ENCODE data around the gene RET.

RET gene

DNA sequence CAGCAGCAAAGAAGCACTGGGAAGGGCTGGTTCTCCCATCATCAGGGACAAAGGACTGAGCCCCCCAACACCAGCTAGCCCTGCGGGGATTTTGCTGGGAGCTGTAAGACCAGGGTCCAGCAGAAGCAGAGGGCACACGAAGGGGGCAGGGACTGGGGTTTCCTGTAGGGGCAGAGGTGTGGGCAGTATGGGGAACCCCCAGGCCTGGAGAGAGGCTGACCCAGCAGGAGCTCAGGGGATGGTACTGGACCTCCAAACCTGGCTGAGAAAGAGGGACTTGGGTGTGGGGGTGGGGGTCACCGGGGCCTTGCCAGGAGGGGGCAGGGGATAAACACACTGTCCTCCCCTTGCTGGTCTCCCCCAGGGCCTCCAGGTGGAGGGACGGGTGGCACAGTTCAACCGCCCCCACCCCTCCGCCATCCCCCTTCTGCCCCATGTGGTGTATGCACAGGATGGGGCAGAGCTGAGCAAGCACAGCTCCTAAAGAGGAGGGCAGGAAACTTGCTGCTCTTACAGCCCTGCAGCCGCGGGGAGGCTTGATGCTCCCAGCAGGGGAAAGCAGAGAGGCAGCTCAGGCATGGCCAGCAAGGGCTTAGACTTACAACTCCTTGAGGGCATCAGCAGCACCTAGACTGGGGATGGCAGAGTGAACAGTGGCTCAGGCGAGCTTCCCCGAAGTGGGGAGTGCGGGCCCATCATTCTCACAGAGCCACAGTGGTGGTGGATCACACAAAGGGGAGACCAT is 12.4 kb upstream of the RET start:
- no peak for DNase-seq

DNA sequence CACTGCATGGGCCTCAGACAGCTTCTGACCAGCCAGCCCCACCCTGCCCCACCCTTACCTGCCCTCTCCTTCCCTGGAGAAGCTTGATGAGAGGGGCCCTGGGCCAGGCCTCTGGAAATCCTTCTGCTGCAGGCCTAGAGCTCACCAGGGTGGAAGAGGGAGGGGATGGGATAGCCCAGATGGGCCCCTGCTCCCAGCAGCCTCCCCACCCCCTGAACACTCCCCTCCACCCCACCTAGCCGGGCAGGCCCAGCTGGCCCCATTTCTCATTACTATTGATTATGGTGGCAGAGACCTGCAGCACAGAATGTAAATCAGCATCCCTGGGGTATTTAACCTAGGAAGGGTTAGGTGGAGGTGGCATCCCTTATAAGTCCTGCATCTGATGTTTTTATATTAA is 11.6 kb upstream of the RET start:
- DNase-seq, result no peak

- DNase-seq, result no peak
These were observed 11.1 kb upstream of the RET start for GRCh38 chr10:43065761-43066160.

GRCh38 chr10:43066481-43066880 is 10.4 kb upstream of the RET start:
- DNase-seq, result no peak

DNA sequence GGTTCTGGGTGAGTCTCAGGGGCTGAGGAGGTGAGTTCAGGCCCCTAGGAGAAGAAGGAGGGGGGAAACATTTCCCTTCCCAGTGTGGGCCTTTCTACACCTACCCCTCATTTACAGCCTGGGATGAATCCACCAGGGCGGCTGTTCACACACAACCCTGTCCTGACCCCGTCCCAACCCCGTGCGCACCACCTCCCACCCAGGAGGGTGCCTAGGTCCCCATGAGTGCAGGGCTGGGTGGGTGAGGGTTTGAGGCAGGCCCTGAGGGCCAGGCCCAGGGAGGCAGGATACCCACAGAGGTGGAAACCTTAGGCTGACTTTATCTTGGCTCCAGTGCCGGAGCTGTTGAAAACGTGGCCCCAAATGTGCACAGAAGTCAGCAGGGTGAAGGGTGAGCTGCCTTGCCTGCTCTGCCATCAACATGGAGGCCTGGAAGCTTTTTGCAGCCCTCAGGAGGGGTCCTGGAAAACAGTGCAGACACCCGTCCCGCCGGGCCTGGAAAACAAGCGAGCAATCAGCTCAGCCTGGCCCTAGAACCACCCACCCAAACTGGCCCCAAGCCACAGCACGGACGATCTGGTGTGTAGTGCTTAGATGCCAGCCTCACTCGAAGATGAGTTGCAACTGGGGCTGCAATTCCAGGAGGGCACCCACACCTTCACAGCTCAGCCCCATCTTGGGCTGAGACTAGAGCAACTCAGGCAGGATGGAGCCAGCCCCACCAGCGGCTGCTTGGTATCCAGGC is 9.3 kb upstream of the RET start:
- no peak for DNase-seq

GRCh38 chr10:43068136-43068395 is 8.8 kb upstream of the RET start:
- no peak for DNase-seq

DNA sequence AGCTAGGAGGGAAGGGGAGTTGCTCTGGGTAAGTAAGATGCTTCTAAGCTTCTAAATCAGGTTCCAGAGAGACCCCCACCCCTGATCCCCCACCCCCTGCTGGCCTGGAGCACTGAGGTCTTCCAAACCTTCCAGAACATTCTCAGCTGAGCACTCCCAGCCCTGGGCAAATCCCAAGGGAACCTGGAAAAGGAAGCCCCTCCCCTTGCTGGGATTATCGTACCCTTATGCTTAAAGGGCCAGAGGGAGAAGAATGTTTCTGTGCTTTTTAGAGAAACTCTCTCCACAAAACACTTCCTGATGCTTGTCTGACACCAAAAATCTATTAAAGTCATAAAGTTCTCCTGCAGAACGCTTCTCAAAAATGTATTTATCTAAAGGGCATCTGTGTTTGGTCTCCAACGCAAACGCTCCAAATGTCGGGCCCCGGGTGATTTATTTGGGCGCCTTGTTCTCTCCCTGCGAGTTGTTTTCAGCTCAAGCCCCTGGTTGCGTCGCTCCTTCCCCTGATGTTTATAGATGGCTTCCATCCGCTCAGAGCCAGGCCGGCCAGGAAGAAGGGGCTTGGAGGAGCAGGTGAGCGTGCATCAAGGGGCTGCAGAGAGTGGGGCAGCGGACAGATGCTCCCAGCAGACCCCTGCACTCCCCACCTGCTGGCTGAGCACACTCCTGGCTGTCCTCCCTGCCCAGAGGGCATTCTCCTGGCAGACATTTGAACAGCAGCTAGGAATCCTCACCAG is 8.2 kb upstream of the RET start:
- no peak for DNase-seq

DNA sequence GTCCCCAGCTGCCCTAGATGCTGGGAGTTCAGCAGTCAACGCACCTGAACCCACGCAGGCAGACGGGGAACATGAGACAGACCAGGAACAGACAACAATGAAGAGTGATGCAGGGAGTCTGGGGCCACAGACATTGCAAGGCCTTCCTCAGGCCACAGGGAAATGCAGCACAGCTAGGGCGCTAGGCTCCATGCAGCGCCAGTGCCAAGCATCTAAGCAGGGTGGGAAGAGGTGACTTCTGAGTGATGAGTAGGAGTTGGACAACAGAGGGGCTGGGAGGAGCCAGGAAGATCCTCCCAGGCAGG is 7.7 kb upstream of the RET start:
- no peak for DNase-seq

DNA sequence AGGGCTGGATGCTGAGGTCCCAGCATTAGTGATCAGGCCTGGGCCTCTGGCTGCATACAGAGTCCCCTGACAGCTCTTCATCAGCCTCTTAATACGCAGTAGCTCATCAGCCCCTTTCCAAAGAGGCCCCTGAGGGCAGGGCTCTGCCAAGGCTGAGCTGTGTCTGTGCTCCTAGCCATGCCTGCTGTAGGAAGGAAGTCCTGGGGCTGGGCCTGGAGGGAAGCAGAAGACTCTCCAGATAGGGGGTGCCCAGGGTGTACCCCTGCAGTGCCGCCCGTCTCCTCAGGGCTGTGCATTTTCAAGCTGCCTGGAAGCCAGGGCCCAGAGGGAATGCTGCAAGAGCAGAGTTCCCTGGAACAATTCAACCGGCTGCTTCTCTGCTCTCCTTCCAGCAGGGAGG is 7.3 kb upstream of the RET start:
- no peak for DNase-seq

GRCh38 chr10:43070121-43071085 is 6.5 kb upstream of the RET start:
- DNase-seq, result no peak

GRCh38 chr10:43071865-43072650 is 4.8 kb upstream of the RET start:
- DNase-seq, result no peak

DNA sequence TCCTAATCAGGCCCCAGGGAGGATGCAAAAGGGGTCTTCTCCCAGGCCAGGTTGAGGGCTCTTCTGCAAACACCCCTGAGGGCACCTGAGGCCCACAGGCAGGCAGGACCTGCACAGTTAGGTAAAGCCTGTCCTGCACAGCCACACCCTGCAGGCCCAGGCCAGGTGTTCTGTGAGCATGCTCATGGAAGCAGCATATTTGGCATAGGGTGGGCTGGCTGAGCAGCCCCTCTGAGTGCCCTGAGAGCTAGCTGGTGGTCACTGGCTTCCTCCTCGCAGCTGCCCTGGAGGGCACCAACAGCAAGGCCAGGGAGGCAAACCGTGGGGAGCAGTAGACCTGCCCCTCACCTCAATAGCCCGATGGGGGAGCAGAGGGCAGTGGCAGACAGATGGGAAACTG is 3.7 kb upstream of the RET start:
- DNase-seq, result no peak

DNA sequence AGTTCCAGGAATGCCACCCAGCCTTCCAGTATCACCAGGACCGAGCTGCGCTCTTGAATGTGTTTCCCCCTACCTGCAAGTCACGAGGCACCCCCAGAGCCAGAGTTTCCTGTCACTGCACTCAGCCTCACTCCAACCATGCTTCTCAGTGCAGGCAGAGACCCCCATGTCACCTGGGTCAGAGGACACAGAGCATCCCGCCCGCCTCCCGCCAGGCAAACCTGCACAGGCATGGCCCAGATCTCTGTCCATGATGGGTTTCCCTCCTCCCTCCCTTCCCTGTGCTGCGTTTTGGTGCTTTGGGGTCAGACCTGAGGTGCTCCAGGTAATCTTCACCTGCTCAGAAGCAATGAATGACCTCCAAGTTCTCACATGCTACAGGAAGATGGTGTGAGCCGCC is 3.1 kb upstream of the RET start:
- no peak for DNase-seq

DNA sequence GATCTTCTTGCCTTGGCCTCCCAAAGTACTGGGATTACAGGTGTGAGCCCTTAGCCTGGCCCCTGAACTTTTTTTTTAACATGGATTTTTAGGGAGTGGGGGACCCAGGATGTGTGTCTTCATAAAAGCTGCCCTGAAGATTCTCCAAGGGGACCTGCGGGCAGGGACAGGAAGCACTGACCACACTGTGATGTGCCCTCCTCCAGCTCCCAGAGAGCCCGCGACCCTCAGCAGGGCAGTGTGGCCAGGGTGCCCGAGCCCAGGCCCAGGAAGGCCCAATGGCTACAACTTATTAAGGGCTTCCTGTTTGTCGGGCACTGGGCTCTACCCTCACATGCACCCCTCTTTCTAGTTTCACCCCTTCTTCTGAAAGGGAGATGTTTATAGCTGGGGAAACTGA is 2.5 kb upstream of the RET start:
- no peak for DNase-seq

DNA sequence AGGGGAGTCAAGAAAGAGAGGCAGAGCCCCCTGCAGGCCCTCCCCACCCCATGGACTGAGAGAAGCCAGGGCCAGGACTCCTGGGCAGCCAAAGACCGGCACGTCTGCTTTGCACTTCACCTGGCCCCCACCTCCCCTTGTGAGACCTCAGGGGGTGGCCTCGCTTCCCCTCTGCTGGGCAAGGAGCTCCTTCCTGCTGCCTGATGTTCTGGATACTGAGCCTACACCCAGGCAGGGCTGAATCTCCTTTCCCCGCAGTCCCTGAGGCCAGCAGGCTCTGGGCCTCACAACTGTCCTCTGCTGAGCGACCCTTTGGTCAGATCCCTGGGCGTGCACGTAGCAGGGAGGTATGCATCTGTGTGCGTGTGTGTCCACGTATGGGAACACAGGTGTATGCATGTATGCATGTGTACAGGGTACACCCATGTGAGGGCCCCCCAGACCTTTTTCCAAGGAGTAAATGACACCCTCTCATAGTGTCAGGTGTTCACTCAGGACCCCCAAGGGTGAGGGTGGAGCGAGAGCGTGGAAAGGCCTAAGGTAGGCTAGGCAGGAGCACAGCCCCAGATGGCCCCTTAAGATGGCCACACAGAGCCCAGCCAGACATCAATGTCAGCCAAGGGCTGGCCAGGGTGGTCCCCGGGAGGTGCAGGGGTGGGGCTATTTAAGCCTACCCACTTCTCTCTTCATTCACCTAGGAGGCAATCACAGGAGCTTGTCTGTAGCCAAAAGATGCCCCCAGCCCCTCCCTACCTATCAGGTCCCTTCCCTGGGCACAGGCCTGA is 1.9 kb upstream of the RET start:
- no peak for DNase-seq

DNA sequence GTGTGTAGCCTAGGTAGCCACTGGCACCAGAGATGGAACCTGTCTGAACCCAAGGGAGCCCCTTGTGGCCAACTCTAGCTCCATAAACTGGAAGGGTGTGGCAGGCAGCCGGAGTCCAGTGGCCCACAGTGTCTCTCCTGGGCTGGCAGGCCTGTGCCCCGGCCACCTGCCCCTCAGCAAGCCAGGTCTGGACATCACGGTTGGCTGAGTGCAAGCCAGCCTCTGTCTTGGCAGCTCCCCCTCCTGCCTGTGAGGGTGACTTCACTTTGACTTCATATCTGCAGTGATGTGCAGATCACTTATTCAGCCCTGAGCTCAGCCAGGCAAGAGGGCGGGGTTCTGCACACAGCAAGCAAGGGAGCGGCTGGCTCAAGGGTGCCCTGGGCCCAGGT is 1.3 kb upstream of the RET start:
- no peak for DNase-seq

DNA sequence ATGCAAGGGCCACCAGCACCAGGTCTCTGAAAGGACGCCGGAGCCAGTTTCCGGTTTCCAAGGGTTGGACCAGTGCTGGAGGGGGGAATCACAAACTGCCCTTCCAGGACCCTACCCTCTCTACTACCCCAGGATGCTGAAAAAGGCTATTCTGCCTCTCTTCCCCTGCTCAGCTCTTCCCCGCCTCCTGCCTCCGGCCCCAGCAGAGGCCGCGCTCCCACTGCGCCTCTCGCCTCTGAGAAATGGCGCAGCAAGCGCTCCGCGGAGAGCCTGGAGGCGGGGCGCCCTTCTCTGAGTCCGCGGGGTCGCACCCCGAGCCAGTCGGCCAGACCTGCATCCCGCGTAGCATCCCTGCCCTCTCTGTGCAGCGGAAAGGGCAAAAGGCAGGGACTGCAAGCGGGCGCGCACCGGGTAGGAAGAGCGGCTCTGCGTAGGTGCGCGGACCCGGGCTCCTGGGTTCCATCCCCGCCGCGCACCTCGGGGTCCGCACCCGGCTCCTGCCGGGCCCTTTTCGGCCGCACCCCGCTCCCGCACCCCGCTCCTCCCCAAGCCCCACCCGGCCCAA is 476 bp upstream of the RET start:
- DNase-seq, result no peak

GRCh38 chr10:43077421-43078171 is 727 bp downstream of the RET start:
- DNase-seq, result no peak

DNA sequence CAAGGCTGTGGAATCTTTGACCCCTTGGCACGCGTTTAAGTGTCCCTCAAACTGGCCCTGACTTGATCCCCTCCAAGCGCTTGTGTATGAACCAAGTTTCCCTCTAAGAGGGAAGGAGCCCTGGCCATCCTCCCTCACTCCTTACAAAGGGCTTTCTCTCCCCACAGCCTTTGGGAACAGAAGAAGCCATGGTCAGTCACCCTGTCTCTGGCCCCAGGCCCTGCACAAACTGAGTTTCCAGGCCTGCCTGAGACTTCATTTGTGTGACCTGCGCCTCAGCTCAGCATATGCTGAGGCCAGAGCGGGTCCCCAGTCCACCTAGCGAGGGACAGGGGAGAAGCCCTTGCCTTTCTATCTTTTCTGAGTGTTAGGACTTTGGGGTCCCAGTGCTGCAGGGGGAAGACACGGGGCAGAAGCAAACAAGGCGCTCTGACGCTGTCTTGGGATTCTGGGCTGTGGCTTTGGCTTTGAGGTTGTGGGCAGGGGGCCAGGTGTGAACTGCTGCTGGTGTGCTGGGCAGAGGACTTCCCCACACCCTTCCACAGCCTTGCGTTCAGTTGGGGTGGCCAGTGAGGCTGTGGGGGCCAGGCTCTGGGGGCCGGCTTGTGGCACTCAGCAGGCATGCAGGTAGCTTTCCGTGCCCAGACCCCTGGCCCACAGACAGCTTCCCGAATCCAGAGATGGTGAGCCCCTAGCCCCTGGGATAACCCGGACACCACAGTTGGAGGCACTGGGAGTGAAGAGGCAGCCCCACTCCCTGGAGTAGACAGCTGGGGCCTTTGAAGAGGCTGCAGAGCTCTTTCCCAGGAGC is 1.5 kb downstream of the RET start:
- no peak for DNase-seq

DNA sequence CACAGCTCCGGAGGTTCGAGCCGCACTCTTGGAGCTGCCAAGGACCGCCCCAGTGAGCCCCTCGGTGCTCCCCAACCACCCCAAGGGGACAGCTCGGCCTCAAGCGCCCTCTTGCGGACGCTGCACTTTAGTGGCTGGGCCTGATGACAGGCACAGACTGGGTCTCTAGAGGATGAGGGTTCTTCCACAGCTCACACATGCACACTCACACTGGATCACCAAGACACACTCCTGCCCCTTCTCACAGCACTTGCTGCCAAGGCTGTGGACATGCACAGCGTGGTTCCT is 2.1 kb downstream of the RET start:
- no peak for DNase-seq
